ENCODE data around the gene CD83.

Gene CD83

DNA sequence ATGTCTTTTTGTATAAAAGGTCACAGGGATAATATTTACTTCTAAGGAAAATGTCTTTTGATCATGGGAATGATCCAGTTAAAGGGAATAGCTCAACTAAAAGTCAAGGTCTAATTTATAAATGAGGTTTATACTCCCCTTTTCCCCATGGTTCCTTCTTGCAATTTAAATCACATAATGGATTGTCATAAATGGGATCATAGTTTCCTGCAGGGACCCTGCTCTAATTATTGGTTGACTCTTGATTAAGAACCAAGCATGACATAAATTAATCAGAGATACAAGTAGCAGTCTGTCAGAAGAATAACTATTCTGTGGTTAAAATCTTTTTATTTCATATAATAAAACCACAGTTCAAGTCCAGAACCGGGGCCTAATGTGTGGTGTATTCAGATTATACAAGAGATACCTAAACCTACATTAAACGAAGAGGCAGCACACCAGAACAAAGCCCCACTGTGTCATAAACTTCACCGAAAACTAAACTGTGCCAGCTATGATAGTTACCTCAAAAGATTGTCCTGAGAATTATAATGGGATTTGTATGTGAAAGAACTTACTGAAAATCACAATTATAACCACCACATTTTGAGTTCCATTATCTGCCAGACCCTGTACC, 43.0 kb upstream of the CD83 start:
- no peak overlapping the region for H3K4me3 ChIP-seq (ENCODE audit: control insufficient read depth, low read depth, low read length)
- TF ChIP-seq, protein P1, sequence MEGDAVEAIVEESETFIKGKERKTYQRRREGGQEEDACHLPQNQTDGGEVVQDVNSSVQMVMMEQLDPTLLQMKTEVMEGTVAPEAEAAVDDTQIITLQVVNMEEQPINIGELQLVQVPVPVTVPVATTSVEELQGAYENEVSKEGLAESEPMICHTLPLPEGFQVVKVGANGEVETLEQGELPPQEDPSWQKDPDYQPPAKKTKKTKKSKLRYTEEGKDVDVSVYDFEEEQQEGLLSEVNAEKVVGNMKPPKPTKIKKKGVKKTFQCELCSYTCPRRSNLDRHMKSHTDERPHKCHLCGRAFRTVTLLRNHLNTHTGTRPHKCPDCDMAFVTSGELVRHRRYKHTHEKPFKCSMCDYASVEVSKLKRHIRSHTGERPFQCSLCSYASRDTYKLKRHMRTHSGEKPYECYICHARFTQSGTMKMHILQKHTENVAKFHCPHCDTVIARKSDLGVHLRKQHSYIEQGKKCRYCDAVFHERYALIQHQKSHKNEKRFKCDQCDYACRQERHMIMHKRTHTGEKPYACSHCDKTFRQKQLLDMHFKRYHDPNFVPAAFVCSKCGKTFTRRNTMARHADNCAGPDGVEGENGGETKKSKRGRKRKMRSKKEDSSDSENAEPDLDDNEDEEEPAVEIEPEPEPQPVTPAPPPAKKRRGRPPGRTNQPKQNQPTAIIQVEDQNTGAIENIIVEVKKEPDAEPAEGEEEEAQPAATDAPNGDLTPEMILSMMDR (IDR thresholded peaks at IDR 0.05; ENCODE audit: control insufficient read depth, insufficient read depth, low read depth, low read length, missing control alignments), result no peak

DNA sequence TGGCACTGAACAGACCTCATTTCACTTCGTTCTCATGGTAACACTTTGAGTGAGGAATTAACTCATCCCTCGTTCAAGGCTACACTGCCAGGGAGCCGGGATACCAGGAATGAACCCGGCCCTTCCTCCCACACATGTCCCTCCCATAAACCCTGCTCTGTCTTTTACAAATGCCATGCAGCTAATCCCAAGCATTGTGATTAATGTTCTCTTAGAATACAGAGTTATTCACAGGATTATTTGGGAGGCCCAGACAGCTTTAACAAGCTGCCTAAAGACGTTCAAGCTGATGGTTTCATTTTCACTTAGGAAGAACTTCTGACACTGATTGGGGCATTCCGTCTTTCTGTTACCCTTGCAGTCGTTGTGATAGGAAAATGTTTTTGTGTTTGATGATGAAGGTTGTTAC, 42.5 kb upstream of the CD83 start:
- TF ChIP-seq, protein P1 (IDR thresholded peaks at IDR 0.05; ENCODE audit: control insufficient read depth, insufficient read depth, low read depth, low read length, missing control alignments), result no peak
- DNase-seq (ENCODE audit: low read depth), result no peak

More for the DNA sequence above, 43.0 kb upstream of the CD83 start:
- DNase-seq (ENCODE audit: low read depth), result no peak

DNA sequence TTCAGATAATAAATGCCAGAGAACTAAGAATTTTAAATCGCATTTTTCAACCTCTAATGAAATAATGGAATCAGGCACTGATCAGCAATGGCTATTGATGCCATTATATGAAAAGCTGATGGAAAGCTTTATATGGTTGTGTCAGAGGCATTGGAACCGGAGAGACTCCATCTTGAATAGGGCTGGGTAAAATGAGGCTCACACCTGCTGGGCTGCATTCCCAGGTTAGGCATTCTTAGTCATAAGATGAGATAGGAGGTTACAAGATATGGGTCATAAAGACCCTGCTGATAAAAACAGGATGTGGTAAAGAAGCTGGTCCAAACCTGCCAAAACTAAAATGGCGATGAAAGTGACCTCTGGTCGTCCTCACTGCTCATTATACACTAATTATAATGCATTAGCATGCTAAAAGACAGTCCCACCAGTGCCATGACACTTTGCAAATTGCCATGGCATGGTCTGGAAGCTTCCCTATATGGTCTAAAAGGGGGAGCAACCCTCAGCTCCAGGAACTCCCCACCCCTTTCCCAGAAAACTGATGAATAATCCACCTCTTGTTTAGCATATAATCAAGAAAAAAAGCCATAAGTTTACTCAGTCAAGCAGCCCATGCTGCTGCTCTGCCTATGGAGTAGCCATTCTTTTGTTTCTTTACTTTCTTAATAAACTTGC, 40.2 kb upstream of the CD83 start:
- no peak for DNase-seq (ENCODE audit: low read depth)
- no peak overlapping the region for H3K4me3 ChIP-seq (ENCODE audit: control insufficient read depth, low read depth, low read length)
- TF ChIP-seq, protein P1 (IDR thresholded peaks at IDR 0.05; ENCODE audit: control insufficient read depth, insufficient read depth, low read depth, low read length, missing control alignments), result no peak

More for the DNA sequence above, 42.5 kb upstream of the CD83 start:
- peak overlapping the region; percentile 38 for H3K4me3 ChIP-seq (ENCODE audit: control insufficient read depth, low read depth, low read length)

DNA sequence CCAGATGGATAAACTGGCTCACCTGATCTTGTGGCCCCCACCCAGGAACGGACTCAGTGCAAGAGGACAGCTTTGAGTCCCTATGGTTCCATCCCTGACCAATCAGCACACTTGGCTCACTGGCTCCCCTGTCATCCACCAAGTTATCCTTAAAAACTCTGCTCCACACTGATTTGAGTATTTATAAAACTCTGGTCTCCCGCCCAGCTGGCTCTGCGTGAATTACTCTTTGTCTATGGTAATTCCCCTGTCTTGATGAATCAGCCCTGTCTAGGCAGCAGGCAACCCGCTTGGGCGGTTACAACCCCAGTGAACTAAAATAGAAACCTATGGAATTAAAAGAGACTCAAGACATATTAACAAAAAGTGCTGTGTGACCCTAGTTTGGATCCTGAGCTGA, 38.1 kb upstream of the CD83 start:
- TF ChIP-seq, protein P1 (IDR thresholded peaks at IDR 0.05; ENCODE audit: control insufficient read depth, insufficient read depth, low read depth, low read length, missing control alignments), result no peak
- no peak overlapping the region for H3K4me3 ChIP-seq (ENCODE audit: control insufficient read depth, low read depth, low read length)
- no peak for DNase-seq (ENCODE audit: low read depth)

DNA sequence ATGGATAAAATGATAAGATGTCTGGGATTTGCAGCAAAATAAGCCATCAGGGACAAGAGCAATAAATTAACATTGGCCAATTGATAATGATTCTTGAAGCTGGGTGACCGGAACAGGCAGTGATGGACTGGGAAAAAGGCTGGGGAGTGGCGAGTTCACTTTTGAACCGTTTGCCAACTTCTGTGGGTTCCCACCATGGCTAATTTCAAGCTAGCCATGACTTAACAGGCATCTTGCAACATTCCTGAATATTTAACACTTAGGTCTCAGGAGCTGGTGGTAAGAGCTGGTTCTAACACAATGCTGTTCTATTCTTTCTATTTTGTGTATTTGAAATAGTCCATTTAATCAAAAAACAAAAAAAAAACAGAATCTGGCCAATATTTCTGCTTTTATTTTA, 37.6 kb upstream of the CD83 start:
- TF ChIP-seq, protein P1 (IDR thresholded peaks at IDR 0.05; ENCODE audit: control insufficient read depth, insufficient read depth, low read depth, low read length, missing control alignments), result no peak
- no peak overlapping the region for H3K4me3 ChIP-seq (ENCODE audit: control insufficient read depth, low read depth, low read length)
- DNase-seq (ENCODE audit: low read depth), result no peak

DNA sequence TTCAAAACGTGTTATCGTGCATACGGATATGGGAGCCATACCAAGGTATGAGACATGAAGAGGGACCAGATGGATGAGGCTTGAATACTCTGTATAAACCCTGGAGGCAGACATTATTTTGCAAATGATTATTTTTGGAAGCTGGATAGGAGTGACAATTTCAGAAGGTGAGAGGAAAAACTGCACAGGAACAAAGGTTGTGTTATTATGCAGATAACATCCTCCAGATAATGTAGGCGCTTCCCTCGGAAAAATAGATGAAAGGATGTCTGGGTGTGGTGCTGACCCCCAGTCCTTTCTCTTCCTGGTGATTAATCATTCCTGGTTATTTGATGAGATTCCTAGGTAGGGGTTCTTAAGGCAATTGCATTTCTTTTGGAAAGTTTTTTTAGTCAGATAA, 36.4 kb upstream of the CD83 start:
- DNase-seq (ENCODE audit: low read depth), result no peak
- TF ChIP-seq, protein P1 (IDR thresholded peaks at IDR 0.05; ENCODE audit: control insufficient read depth, insufficient read depth, low read depth, low read length, missing control alignments), result no peak
- H3K4me3 ChIP-seq (ENCODE audit: control insufficient read depth, low read depth, low read length), result no peak overlapping the region

All from AG09309 (cell line).